Effector memory CD4-positive, alpha-beta T cell (primary cell): Measurements from ENCODE around the gene LIPF.

Experiments used
- DNase-seq, 3 donors: peaks; one replicate each; pipeline ENCODE4 v3.0.0-alpha.2; 2020
- H3K27ac ChIP-seq: 2 replicates; pipeline ENCODE4 v1.7.0; 2013; ENCODE audit warnings: mild to moderate bottlenecking, low read length, moderate library complexity; ENCODE audit not compliant: insufficient read depth, poor library complexity, severe bottlenecking
- H3K27me3 ChIP-seq: replicated peaks from 2 replicates; pipeline ENCODE4 v1.7.0; 2013; ENCODE audit warnings: mild to moderate bottlenecking, low read length; ENCODE audit not compliant: insufficient read depth, control insufficient read depth, poor library complexity, severe bottlenecking
- H3K36me3 ChIP-seq: 2 replicates; pipeline ENCODE4 v1.7.0; 2013; ENCODE audit warnings: mild to moderate bottlenecking, low read length, moderate library complexity; ENCODE audit not compliant: control insufficient read depth, insufficient read depth
- H3K4me1 ChIP-seq: 2 replicates; pipeline ENCODE4 v1.7.0; 2013; ENCODE audit warnings: low read length, mild to moderate bottlenecking; ENCODE audit not compliant: control insufficient read depth, insufficient read depth, poor library complexity, severe bottlenecking
- H3K4me3 ChIP-seq: 2 replicates; pipeline ENCODE4 v1.7.0; 2013; ENCODE audit warnings: low read length, low read depth, mild to moderate bottlenecking; ENCODE audit not compliant: insufficient read depth, poor library complexity, severe bottlenecking
- H3K9me3 ChIP-seq: 2 replicates; pipeline ENCODE4 v1.7.0; 2013; ENCODE audit warnings: mild to moderate bottlenecking, low read length, moderate library complexity; ENCODE audit not compliant: control insufficient read depth
- total RNA-seq, 3 donors: gene quantifications; one replicate each; lab custom pipeline; 2026; lab: John Stamatoyannopoulos, UW

LIPF gene, protein sequence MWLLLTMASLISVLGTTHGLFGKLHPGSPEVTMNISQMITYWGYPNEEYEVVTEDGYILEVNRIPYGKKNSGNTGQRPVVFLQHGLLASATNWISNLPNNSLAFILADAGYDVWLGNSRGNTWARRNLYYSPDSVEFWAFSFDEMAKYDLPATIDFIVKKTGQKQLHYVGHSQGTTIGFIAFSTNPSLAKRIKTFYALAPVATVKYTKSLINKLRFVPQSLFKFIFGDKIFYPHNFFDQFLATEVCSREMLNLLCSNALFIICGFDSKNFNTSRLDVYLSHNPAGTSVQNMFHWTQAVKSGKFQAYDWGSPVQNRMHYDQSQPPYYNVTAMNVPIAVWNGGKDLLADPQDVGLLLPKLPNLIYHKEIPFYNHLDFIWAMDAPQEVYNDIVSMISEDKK
- total RNA-seq, result 0 reads per million in 3 donors

DNA sequence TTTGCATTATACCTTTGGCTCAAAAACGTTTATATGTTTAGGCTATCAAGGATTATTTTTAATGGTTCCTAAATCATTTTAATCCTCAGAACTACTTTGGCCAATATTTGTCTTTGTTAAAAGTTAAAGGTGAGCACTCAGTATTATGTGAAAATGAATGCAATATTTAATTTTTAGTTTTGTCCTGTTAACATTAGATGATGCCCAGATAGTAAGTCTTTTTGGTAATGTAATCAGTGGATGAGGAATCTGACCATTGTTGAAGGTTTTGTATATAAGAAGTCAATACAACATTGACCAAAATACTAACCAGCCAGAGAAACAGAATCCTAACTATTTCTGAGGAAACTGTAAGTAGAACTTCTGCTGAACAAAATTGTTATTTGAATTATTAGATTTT is at the start of gene LIPF:
TSS of gene LIPF (plus strand) at position 301 of the 400 bp plus-strand sequence. CDS start 2,856 bp downstream, outside the sequence.
- no peaks in the 10 kb centered on the region for H3K9me3 ChIP-seq
- no peaks in the 10 kb centered on the region for H3K4me1 ChIP-seq
- no peaks in the 10 kb centered on the region for H3K36me3 ChIP-seq
- H3K27ac ChIP-seq, result no peak within 1 kb of the TSS
- DNase-seq, result no peak
- no peak within 1 kb of the TSS for H3K4me3 ChIP-seq
- no peaks in the 10 kb centered on the region for H3K27me3 ChIP-seq

DNA sequence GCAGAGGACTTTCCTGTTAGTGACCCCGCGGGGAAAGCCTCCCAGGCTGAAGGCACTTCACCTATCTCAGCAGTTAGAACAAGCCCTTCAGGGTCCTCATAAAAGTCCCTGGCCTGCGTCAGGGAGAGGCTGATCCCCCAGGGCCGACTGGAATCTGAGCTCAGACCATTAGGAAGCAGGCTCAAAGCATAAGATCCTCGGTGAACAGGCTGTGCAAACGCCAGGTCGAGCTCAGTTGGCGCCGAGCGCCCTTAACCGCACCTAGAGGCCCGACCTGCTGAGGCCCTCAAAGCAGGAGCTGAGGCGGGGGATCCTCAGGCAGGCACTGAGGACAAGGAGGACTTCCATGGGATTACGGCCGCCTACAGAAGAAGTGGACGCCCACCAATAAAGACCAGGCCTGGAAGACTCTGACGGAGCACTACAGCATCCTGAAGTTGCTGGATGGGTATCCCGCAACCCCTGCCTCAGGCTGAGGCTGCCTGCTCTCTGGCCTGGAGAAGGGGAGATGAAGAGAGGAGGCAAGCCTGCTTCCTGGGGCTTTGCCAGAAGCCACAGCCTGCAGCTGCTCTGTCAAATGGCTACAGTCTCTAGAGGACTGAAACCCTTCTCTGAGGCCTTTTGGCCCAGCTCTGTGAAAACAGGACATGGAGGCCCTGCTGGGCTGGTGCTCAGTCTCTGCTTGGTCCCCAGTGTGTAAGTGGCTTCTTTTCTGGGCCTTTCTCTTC is 47.8 kb upstream of the LIPF start:
- H3K27me3 ChIP-seq, result no peaks in the 10 kb centered on the region
- DNase-seq, result no peak
- no peaks in the 10 kb centered on the region for H3K4me1 ChIP-seq
- no peak overlapping the region for H3K4me3 ChIP-seq
- no peaks in the 10 kb centered on the region for H3K9me3 ChIP-seq
- H3K36me3 ChIP-seq, result no peaks in the 10 kb centered on the region
- H3K27ac ChIP-seq, result no peak overlapping the region

- Histone ChIP-seq H3K27me3 (no peaks in the 10 kb centered on the region), H3K4me1 (no peaks in the 10 kb centered on the region), H3K4me3 (no peak overlapping the region), H3K36me3 (no peaks in the 10 kb centered on the region), H3K9me3 (no peaks in the 10 kb centered on the region), H3K27ac (no peak overlapping the region)
- no peak for DNase-seq
Measured at GRCh38 chr10:88617772-88618300, 46.4 kb upstream of the LIPF start.

DNA sequence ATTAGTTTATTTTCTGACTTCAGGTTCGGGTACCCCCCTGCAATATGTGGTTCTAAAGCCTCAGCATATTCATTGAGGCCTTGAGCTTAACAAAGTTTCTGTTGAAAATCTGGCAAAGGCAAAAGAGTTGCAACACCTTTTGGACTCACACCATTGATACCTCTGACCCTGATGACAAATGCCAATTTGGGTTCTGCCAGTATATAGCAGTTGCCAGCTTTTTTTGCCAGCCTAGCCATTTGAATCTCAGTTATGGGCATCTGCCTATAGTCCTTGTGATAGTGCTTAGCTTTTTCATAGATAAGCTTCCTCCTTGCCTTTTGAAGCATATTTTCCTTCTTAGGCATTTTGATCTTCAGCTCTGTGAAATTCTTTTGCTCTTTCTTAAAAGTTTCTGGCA is 45.7 kb upstream of the LIPF start:
- Histone ChIP-seq H3K4me1 (no peaks in the 10 kb centered on the region), H3K9me3 (no peaks in the 10 kb centered on the region), H3K4me3 (no peak overlapping the region), H3K27me3 (no peaks in the 10 kb centered on the region), H3K27ac (no peak overlapping the region), H3K36me3 (no peaks in the 10 kb centered on the region)
- DNase-seq, result no peak

DNA sequence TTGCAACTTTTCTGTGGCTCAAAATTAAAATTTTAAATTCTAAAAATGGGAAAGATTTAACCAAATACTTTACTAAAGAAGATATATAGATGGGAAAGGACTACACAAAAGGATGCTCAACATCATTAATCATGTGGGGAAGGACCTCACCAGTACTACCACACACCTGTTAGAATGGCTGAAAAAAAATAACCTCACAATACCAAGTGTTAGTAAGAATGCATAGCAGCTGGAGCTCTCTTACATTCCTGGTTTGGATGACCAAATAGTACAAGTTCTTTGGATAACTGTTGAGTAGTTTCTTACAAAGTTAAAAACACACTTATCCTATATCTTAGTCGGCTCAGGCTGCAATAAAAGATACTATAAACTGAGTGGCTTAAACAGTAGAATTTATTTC is 43.8 kb upstream of the LIPF start:
- DNase-seq, result no peak
- Histone ChIP-seq H3K27me3 (no peaks in the 10 kb centered on the region), H3K9me3 (no peaks in the 10 kb centered on the region), H3K27ac (no peak overlapping the region), H3K4me1 (no peaks in the 10 kb centered on the region), H3K4me3 (no peak overlapping the region), H3K36me3 (no peaks in the 10 kb centered on the region)

DNA sequence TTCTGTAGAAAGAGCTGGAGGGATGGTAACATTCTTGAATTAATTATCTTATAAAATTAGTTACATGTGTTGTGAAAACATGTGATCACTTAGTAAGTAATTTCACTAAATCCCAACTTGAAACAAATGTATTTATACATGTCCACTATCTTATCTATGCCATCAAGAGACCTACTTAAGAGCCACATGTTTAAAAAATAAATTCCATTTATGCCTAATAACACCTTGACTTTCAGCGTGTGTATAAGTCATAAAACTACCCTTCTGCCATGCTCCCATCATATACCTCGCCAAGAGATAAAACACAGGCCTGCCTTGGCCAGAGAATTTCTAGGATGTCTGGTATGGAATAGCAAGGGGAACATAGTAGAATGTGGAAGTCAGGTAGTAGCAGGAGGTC is 40.4 kb upstream of the LIPF start:
- H3K4me1 ChIP-seq, result no peaks in the 10 kb centered on the region
- H3K4me3 ChIP-seq, result no peak overlapping the region
- H3K27ac ChIP-seq, result no peak overlapping the region
- H3K9me3 ChIP-seq, result no peaks in the 10 kb centered on the region
- no peak for DNase-seq
- H3K36me3 ChIP-seq, result no peaks in the 10 kb centered on the region
- H3K27me3 ChIP-seq, result no peaks in the 10 kb centered on the region

DNA sequence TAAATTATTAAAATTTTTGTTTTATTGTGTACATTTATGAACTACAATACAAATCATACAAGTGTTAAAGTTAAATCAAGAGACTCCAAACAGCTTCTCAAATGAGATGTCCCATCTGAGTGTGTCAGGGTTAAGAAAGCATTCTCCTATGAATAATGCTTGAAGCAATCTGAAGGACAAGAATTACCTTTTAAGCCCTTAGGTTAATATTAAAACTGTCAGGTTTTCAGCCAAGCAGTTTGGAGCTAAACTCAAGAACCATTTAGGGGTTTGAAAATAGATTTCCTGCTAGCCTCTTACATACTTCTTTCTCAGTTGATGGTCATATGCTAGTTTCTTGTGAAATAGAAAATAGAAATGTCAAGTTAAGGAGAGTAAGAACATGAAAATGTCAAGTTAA is 39.4 kb upstream of the LIPF start:
- no peak for DNase-seq
- Histone ChIP-seq H3K4me1 (no peaks in the 10 kb centered on the region), H3K36me3 (no peaks in the 10 kb centered on the region), H3K27ac (no peak overlapping the region), H3K27me3 (no peaks in the 10 kb centered on the region), H3K4me3 (no peak overlapping the region), H3K9me3 (no peaks in the 10 kb centered on the region)

DNA sequence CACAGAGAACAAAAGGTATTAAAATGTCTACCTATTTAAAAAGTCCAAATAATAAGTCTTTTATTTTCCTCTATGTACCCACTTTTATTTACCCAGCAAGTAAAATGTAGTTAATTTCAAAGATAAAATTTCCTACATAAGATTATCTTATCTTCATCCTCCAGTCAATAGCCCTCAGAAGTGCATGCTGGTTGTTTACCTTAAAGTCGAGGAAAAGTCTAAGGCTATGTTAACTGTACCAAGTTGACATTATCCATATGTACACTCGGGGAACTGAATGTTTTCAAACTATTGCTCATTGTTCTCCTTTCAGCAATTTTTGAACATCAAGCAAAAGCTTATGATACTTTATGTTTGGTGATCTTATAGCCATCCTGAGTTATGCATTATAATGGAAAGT is 24.1 kb upstream of the LIPF start:
- H3K27ac ChIP-seq, result no peak overlapping the region
- no peak overlapping the region for H3K4me3 ChIP-seq
- no peaks in the 10 kb centered on the region for H3K36me3 ChIP-seq
- no peaks in the 10 kb centered on the region for H3K4me1 ChIP-seq
- no peak for DNase-seq
- no peaks in the 10 kb centered on the region for H3K27me3 ChIP-seq
- no peaks in the 10 kb centered on the region for H3K9me3 ChIP-seq

DNA sequence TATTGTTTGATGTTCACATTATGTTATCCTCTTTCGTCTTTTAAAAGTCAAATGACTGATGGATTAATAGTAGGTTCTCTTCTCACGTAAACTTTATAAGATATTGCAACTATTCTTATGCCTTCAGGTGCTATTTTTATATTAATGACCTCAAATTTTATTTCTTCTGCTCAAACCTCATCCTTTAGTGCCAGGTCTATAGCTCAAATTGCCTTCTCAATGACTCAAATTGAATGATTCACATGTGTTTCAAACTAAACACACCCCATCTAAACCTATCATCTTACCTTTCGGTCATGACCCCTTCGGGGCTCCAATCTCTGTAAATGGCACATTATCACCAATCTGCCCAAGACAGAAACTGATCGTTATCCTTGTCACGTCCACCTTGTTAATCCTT is 22.0 kb upstream of the LIPF start:
- no peaks in the 10 kb centered on the region for H3K27me3 ChIP-seq
- no peak for DNase-seq
- no peak overlapping the region for H3K27ac ChIP-seq
- H3K4me1 ChIP-seq, result no peaks in the 10 kb centered on the region
- no peaks in the 10 kb centered on the region for H3K9me3 ChIP-seq
- no peaks in the 10 kb centered on the region for H3K36me3 ChIP-seq
- no peak overlapping the region for H3K4me3 ChIP-seq

DNA sequence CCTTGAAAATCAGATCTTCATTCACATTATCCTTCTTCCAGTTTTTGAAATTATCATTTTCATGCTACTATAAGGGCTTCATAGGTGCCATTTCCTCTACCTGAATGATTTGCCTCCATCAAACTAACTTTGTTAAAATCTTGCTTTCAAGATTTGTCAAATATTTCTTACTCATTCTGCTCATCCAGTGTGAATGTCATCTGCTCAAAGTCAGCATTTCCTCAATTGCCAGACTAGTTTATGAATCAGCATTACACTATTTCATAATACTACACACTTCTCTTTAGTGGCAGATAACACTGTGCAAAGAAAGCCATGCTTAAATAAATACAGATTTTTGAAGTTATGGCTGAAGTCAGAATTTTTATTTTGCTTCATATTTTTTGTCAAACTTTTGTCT is 21.3 kb upstream of the LIPF start:
- Histone ChIP-seq H3K36me3 (no peaks in the 10 kb centered on the region), H3K27ac (no peak overlapping the region), H3K4me3 (no peak overlapping the region), H3K4me1 (no peaks in the 10 kb centered on the region), H3K27me3 (no peaks in the 10 kb centered on the region), H3K9me3 (no peaks in the 10 kb centered on the region)
- DNase-seq, result no peak
